ENCODE results near the gene ULBP2.
"Not testable (repeated sequence)": the region's sequence is repeated elsewhere in the genome, so short reads cannot be mapped to it uniquely, and the experiment has no call there.

Gene ULBP2

DNA sequence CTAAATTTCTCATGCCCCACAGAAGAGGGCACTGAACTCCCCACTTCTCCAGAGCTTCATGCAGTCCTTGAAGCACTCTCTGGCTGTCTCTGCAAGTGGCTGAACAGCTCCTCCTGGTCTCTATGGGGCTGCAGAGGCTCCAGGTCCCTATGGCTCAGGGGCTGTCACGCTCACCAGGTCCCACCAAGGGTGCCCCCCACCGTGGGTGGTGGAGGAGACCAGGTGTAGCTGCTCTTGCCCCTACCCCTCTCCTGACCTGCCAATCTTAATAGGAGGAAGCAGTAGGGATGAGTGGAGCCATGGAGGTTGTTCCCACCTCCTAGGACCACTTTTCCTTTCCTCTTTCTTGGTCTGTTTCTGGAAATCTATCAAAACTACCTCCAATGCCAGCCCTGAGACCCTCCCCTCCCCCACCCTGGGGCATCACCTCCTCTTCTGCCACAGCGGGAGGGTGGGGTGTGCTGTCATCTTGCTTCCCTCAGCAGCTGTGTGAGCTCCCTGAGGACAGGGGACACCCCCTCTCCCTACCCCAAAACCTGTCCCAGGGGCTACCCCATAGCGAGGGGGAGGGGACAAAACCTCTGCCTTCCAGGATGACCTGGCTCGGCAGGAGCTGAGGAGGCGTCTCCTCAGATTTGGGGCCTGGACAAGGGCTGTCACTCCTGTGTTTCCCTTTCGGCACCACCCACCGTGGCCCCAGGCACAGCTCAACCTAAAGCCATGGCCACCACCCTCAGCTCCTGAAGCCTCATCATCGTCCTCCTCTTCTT lies 31.9 kb upstream of the ULBP2 start:
- no peak for DNase-seq

DNA sequence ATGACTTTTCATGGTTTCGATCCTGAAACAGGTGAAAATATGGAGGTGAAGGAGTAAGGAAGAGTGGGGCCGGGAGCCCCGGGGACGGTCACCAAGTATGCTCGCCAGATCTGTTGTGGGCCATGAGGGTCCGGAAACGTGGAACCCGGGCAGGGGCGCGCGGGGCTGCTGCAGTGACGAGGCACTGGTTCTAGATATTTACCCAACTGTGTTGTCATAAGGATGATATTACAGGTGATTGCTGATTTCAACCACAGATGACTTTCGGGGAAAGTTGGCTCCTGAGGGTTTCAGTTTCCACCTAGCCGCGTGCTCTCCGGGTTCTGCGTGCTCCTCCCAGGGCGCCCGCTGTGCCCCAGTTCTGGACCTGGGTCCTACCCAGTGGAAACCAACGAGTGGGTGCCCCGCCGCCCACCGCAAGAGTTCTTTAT lies 31.1 kb upstream of the ULBP2 start:
- DNase-seq, result no peak

DNA sequence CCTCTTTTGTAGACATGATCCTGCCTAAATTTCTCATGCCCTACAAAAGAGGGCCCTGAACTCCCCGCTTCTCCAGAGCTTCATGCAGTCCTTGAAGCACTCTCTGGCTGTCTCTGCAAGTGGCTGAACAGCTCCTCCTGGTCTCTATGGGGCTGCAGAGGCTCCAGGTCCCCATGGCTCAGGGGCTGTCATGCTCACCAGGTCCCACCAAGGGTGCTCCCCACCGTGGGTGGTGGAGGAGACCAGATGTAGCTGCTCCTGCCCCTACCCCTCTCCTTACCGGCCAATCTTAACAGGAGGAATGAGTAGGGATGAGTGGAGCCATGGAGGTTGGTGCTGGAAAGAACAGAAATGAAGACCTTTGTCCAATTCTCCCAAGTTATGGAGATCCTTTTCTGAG lies 29.1 kb upstream of the ULBP2 start:
- not testable (repeated sequence) for DNase-seq

DNA sequence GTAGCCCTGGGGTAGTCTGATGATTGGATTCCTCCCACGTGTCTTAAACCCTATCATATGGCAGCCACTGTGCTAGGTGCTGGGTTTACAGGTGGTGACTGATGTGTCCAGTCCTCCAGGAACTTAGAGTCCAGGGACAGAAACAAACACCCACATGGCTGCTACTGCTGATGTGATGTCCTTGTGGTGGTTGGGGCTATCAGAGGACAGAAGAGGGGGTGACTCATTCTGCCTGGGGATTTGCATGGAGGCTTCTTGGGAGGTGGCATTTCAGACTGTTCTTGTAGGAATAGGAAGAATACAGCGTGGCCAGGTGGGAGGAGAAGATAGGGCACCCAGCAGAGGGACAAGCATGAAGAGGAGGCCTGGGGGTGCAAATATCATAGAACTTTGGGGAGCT lies 28.7 kb upstream of the ULBP2 start:
- no peak for DNase-seq

DNA sequence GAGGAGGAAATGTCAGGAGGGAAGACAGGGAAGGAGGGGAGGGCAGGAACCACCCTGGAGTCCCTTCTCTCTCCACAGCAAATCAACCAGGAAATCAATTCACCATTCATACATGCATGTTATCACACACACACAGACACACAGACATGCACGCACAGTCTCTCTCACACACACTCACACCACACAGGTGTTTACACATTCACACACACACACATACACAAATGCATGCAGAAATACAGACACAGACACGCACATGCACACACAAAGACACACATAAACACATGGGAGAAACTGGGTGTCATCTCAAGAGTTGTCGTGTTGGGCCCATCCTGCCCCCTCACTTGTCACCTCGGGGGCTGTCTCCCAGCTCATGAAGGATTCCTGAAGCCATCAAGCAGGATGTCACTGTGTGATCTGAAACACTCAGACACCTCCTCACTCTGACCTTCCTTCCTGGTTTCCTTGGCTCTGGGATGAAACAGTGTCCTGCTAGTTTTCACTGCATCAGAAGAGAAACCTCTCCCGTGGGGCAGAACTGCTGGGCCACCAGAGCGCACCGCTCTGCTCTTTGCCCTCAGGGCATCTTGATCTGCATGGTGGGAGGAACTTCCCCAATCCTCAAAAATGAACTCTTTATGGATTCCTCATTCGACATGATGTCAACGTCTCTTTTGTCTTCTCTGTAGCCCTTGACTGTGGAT lies 28.1 kb upstream of the ULBP2 start:
- DNase-seq, result no peak

DNA sequence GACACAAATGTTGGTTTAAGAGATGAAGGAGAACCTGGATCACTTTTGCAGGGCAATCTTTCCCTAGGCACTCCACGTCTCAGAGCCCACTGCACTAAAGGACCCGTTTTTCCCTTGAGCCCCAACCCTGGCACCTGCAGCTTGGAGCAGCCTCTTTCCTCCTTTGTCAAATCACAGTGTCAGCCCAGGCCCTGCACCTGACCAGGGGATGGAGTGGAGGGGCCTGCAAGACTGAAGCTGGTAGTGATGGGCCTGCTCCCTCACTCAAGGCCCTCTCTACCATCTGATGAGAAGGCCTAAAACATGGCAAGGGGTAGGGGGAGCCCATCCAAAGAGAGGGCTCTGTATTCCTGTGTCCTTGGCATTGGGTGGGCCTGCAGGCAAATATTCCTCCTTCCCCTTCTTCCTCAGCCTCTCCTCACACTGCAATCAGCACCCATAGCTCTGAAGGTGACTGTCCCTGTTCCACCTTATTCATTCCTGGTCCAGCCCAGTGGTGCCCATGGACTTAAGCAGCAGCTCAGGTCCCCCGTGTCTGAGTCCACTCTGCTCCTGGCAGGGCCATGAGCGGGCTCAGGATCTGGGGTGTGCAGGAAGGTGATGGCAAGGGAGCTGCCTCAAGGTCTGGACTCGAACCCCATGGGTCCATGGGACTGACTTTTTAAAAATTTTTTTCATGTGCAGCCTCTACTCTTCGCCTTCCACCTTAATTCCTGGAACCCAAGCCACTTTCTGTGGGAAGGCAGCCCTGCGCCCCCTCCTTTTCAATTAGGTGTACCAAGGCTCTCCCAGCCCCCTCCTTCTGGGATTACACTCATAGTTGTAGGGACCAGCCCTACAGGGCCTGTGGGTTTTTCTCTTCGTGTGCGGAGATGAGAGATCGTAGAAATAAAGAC lies 25.6 kb upstream of the ULBP2 start:
- no peak for DNase-seq

DNA sequence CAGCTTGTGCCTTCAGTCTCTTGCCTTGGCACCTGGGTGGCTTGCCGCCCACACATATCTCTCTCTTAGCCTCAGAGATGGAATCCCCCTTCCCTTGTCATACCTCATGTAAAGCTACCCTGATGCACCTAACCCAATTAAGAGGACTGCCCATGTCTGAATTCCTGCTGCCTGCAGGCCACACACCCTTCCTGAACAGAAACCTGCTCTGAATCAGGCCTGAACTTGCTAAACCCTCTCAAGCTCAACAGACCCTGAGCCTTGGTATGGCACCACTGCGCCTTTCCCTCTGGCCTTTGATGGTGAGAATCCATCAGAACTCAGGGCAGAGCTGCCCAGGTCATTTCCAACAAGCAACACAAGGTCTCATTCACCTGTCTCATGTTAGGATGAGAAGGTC lies 24.1 kb upstream of the ULBP2 start:
- no peak for DNase-seq

DNA sequence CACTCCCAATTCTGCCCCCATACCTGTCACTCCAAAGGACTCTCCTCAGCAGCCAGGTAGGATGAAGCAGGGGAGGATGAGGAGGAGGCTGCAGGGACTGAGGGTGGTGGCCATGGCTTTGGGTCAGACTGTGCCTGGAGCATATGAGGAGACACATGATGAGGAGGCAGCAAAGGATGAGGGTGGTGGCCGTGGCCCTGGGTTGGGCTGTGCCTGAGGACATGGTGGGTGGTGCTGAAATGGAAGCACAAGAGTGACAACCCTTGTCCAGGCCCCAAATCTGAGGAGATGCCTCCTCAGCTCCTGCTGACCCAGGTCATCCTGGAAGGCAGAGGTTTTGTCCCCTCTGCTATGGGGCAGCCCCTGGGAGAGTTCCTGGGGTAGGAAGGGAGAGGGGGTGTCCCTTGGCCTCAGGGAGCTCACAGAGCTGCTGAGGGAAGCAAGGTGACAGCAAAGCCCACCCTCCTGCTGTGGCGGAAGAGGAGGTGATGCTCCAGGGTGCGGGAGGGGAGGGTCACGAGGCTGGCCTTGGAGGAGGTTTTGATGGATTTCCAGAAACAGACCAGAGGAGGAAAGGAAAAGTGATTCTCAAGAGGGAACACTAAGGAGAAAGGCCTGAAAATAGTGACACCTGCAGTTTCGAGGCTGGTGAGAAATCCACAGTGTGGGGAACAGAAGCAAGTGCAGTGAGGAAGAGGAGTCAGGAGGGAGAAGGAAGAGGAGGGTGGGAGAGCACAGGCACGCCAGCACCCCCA lies 23.5 kb upstream of the ULBP2 start:
- no peak for DNase-seq

DNA sequence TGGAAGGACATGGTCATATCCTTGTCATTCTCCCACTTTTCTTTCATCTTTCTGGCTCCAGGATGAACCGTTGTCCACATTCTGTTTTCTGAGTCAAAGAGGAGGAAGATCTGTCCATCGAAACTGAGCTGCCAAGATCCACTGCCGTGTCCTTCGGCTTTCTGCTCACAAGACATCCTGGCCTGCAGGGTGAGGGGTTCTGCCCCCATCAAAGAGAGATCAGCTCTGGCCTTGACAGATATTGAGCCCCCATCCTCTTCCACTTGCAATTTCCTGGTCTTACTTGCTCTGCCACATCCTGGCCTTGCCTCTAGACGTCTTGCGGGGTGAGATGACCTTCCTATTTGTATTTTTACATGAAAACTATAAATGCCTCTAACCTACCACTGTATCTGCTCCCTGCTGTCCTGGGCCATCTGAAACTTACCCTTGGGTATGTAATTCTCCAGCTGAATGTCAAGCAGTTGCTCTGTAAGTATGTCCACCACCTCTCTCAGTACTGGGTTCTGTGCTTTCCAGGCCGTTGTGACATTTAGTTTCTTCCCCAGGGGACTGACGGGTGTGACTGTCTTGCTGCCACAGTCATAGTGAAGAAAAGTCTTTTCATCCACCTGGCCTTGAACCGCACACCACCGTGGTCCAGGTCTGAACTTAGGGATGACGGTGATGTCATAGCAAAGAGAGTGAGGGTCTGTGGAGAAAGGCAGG lies 22.5 kb upstream of the ULBP2 start:
- not testable (repeated sequence) for DNase-seq

DNA sequence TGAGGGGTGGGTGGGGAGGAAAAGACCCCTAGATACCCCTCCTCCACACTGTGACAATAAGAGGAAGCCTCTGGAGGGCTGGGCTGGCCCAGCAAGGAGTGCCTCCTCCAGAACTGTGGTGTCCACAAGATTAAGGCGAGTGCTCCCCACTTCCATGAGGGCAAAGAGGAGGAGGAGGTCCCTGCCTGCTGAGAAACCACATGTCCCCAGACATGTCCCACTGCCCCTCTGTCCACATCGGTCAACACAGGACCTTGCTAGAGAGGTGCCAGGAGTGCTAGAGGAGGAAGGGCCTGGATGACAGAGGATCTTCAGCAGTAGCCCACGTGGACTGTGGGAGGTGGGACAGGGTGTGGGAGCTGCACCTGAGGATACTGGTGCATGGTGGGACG lies 22.0 kb upstream of the ULBP2 start:
- DNase-seq, result no peak

DNA sequence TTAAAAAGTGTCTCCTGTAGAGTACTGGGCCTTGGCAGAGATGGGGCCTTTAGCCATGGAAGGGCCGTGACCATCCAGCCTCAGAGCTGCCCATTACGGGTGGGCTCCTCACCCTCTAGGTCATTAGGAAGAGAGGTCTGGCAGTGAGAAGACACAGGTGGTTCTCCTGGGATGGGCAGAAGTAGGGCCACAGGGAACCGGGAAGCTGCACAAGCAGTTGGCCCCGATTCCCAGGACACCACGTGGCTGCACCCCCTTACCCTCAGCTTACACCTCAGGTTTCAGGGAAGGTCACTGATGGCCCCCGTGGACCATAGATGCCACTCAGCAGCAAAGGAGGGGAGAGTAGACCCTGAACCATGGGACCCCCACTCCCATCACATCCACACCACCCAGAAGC lies 20.5 kb upstream of the ULBP2 start:
- DNase-seq, result no peak

DNA sequence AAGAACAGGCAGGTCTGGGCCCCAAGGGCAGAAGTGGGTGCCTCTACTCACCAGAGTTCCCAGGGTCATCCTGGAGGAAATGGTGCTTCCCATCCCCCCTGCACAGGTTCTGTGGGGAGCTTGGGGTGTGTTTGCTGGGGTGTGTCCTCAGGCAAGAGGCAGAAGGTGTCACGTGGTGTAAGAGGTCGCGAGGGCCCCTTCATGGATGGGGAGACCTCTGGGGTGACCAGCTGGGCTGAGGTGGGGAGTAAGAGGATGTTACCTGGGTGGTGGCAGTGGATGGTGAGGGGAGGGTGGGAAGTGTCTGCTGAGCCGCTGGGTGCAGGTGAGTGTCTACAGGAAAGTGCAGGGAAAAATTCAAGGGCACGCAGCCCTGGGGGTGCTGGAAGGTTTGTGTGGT lies 19.7 kb upstream of the ULBP2 start:
- DNase-seq, result not testable (repeated sequence)

DNA sequence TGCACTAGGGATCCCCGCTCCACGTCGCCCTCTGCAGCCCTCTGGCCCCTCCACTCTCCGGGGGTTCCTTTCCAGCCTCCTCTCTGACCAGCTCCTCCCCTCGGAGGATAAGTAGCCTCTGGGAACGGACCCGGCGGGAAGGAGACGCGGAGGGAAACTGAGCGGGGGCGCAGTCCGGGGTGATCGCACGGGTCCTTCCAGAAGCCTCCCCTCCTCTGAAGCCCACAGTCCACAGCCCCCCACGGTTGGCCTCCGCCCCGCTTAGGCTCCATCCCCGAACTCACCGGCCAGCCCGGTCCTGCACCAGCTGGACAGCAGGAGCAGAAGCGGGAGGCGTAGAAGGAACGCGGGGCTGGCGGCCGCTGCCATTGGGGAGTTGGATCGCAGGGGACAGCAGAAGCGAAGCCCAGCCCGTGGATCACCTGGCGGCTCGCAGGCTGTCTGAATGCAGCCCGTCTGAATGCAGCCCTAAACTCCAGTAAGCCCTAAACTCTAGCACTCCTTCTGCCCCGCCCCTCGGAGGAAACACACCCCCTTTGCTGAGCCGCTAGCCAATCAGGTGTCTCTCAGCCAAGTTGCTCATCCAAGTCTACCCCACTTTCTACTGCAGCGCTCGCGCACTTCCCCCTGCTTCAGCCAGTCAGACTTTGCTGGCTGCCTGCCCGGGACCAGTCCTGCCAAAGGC lies 19.0 kb upstream of the ULBP2 start, which contains the start of gene RAET1G:
Gene RAET1G, minus strand, starts transcription at position 480 of the 685 bp plus-strand sequence. Its CDS starts 111 bp downstream, at position 369.
- DNase-seq, result peak; percentile 69

DNA sequence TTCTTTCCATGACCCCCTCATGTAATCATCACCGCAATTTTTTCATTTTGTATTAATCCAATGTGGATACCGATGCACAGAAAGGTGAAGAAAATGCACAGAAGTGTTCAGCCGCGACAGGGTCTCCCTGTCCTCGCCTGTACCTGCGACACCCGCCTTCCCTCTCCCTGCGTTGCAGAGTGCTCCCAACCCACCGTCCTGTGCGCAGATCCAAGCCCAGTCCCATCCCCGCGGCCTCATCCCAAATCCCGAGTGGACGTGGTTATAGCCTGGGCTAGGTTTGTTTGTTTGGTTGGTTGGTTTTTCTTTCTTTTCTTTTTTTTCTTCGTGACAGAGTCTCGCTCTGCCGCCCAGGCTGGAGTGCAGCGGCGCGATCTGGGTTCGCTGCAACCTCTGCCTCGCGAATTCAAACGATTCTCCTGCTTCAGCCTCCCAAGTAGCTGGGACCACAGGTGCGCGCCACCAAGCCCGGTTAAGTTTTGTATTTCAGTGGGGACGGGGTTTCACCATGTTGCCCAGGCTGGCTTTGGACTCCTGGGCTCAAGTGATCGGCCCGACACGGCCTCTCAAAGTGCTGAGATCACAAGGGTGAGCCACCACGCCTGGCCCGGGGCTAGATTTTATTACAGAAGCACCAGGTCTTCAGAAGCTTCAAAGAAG lies 18.4 kb upstream of the ULBP2 start:
- no peak for DNase-seq

DNA sequence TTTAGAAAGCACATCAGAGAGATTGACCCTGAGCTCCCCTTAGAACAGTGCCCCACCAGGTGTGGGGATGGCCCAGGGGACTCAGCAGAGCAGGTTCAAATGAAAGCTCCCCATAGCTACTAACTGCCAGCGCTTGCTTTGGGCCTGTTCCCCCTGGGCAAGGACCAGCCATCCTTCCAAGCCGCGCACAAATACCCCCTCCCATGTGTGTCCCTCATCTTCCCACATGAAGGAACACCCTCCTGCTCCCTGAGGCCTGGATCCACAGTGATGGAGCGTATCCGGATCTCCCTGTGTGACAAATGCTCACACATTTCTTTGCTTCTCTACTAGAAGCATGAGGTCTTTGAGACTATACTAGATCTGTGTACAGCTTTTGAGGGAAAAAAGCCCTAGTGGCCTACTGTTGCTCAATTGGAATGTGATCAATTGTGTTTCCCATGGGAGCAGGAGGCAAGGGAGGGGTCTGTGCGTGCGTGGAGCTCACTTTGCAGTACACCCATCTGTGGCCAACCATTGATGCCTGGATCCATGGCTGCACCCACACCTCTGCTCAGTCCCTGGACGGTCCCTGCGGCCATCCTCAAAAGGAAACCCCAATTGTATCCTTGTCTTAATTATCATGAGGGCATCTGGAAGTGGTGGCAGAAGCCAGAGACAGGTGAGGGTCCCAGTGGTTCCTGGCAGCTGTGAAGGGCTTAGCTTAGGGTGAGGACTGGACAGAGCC lies 17.4 kb upstream of the ULBP2 start:
- no peak for DNase-seq

DNA sequence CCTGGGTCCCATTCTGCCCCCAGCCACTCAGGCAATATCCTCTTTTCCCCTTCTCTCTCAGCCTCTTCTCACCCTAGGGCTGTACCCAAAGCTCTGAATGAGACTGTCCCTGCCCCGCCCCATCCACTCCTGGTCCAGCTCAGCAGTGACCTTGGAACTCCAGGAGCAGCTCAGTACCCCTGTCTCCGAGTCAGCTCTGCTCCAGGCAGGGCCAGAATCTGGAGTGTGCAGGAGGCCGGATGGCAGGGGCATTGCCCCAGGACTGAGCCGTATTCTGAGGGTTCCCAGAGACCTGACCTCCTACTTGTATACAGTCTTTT lies 16.9 kb upstream of the ULBP2 start:
- no peak for DNase-seq

DNA sequence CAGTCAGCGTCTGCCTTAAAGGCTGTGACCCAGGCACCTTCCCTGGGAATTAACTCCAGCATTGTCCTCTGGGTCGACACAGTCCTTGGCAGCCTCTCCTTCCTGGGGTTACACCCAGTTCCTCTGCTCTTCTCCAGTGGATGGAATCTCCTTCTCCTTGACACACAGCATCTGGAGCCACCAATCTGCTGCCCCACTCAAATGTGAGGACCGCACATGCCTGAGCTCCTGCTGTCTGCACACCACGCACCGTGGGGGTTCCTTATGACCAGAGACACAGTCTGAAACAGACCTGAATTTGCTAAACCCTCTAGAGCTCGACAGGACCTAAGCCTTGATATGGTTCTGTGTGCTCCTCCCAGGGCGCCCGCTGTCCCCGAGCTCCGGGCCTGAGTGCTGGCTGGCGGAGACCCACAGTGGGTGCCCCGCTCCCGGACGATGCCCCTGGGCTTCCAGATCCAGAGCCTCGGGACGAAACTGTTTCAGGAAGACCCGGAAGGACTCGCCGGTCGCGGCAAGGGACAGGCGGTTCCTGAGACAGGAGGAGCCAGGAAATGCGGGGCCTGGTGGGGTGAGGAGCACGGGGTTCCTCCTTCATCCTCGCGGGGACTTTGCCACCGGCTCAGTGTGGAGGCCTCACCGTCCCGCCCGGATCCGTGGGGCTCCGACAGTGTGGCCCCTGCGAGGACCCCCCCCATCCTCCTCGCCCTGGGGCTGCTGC lies 16.4 kb upstream of the ULBP2 start:
- DNase-seq, result no peak

DNA sequence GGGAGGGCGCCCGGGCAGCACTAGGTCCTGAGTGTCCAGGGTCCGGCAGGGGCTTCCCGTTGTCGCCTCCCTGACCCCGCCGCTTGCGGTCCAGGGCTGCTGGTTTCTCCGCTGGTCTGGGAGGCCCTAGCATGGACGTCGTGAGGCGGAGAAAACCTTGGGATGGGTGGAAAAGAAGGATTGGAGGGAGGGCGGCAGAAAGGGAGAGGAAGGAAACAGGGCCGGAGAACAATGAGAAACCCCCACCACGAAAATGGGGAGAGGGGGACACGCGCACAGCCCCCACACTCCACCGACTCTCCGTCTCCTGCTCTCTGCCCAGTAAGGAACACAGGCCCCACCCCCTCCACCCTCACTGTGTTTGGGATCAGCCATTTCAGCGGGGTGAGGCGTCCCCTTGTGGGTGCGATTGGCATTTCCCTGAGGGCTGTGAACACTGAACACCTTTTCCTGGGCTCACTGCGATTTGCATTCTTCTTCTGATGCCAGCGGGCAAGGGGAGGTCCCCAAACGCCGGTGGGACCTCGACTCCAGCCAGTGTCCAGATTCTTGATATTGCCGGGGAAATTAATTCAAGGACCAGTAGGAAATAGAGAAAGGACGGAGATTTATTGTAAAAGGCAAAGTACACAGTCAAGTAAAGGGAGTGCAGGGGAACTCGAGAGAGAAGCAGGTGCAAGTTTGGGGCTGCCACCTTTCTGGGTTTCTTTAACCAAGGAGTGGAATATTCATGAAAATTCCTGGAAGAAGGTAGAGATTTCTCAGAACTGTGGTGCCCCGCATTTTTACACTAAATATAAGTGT lies 15.6 kb upstream of the ULBP2 start:
- DNase-seq, result peak; percentile 24

DNA sequence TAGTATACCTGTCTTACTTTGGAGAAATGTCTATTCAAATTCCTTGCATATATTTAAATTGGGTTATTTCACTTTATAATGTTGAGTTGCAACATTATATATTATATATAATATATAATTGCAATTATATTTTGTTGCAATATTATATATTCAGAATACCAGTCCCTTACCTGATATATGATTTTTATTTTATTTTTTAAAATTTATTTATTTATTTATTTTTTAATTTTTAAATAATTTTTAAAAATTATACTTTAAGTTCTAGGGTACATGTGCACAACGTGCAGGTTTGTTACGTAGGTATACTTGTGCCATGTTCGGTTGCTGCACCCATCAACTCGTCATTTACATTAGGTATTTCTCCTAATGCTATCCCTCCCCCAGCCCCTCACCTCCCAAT lies 14.8 kb upstream of the ULBP2 start:
- not testable (repeated sequence) for DNase-seq
